ENCODE data around the gene CCR3. TPM values are rescaled to one million over a fixed set of nuclear protein-coding genes. Genes with fewer than 3 reads are reported as not detected.

Gene CCR3
- total and polyA plus RNA-seq, 7 donors: 0.04 to 0.69 TPM; not detected in 5

- Histone ChIP-seq H3K36me3 (no peaks in the 10 kb centered on the region), H3K4me1 (no peaks in the 10 kb centered on the region), H3K27ac (no peak overlapping the region), H3K27me3 (no peaks in the 10 kb centered on the region), H3K9me3 (no peaks in the 10 kb centered on the region), H3K4me3 (no peak overlapping the region)
- intact Hi-C loops (cut with DNase I): no loop called here
- no peak for TF ChIP-seq POLR2AphosphoS5 (IDR thresholded peaks at IDR 0.05)
- TF ChIP-seq POLR2A (IDR thresholded peaks at IDR 0.05): no peak
- no peak for TF ChIP-seq EP300 (IDR thresholded peaks at IDR 0.05)
- no peak for TF ChIP-seq CTCF (IDR thresholded peaks at IDR 0.05)
- 87 to 95% methylated on average over 3 of the region's 3 CpGs for WGBS, 2 donors
- DNase-seq: no peak
Measured at GRCh38 chr3:46304739-46305138, 62.5 kb downstream of the CCR3 start.

GRCh38 chr3:46312991-46313390 lies 70.7 kb downstream of the CCR3 start:
- H3K4me1 ChIP-seq: no peaks in the 10 kb centered on the region
- H3K4me3 ChIP-seq: no peak overlapping the region
- TF ChIP-seq CTCF (IDR thresholded peaks at IDR 0.05): no peak
- TF ChIP-seq POLR2AphosphoS5 (IDR thresholded peaks at IDR 0.05): peak in 3 of 4 donors; percentile 10 to 33 (median 32)
- TF ChIP-seq POLR2A (IDR thresholded peaks at IDR 0.05): no peak
- H3K27ac ChIP-seq: no peak overlapping the region
- intact Hi-C loops (cut with DNase I): no loop called here
- no peaks in the 10 kb centered on the region for H3K27me3 ChIP-seq
- DNase-seq: peak; percentile 65
- 69% methylated on average over 1 of the region's 1 CpG for WGBS, 2 donors
- peaks cover 0 to 4% (median 0%) of the 10 kb centered on the region in 4 donors for H3K9me3 ChIP-seq
- no peaks in the 10 kb centered on the region for H3K36me3 ChIP-seq

- Histone ChIP-seq H3K27ac (no peak overlapping the region), H3K9me3 (peaks cover 0 to 4% (median under 1%) of the 10 kb centered on the region in 4 donors), H3K4me3 (no peak overlapping the region), H3K36me3 (no peaks in the 10 kb centered on the region), H3K27me3 (no peaks in the 10 kb centered on the region), H3K4me1 (no peaks in the 10 kb centered on the region)
- DNase-seq: no peak
- intact Hi-C loops (cut with DNase I): no loop called here
- no peak for TF ChIP-seq EP300 (IDR thresholded peaks at IDR 0.05)
- no peak for TF ChIP-seq POLR2A (IDR thresholded peaks at IDR 0.05)
- no peak for TF ChIP-seq CTCF (IDR thresholded peaks at IDR 0.05)
- no peak for TF ChIP-seq POLR2AphosphoS5 (IDR thresholded peaks at IDR 0.05)
Measured at GRCh38 chr3:46314517-46314916, 72.3 kb downstream of the CCR3 start.

GRCh38 chr3:46316206-46316605 lies 73.9 kb downstream of the CCR3 start:
- intact Hi-C loops (cut with DNase I): no loop called here
- Histone ChIP-seq H3K4me1 (no peaks in the 10 kb centered on the region), H3K4me3 (no peak overlapping the region), H3K27me3 (no peaks in the 10 kb centered on the region), H3K27ac (no peak overlapping the region), H3K36me3 (no peaks in the 10 kb centered on the region), H3K9me3 (peaks cover 0 to 4% (median under 1%) of the 10 kb centered on the region in 4 donors)
- TF ChIP-seq CTCF (IDR thresholded peaks at IDR 0.05): no peak
- no peak for TF ChIP-seq POLR2AphosphoS5 (IDR thresholded peaks at IDR 0.05)
- TF ChIP-seq EP300 (IDR thresholded peaks at IDR 0.05): no peak
- TF ChIP-seq POLR2A (IDR thresholded peaks at IDR 0.05): no peak
- no peak for DNase-seq

Other genes with a start within 250 kb of the CCR3 start
- gene FYCO1, start 246.6 kb upstream of the CCR3 start, total RNA-seq: 100 to 1,000 TPM in 1 of 4 donors, 10 to 100 TPM in 3; 72.1 to 115 (median 79.2) TPM
- 10 to 100 TPM in 1 of 3 donors, 1 to 10 TPM in 2; 8.4 to 15.0 (median 9.9) TPM for gene FYCO1, start 246.6 kb upstream of the CCR3 start, polyA plus RNA-seq
- under 1 TPM in 1 of 4 donors, not detected in 3; under 0.01 TPM for gene XCR1, start 215.0 kb upstream of the CCR3 start, total RNA-seq
- gene XCR1, start 215.0 kb upstream of the CCR3 start, polyA plus RNA-seq: 1 to 10 TPM in 1 of 3 donors, not detected in 2; 3.5 TPM
- 10 to 100 TPM in 2 of 4 donors, 1 to 10 TPM in 2; 2.2 to 16.3 (median 9.4) TPM for gene CCR1, start 34.1 kb upstream of the CCR3 start, total RNA-seq
- gene CCR1, start 34.1 kb upstream of the CCR3 start, polyA plus RNA-seq: 10 to 100 TPM in 1 of 3 donors, 1 to 10 TPM in 2; 3.6 to 16.6 (median 5.0) TPM
- 1 to 10 TPM; 1.1 to 3.1 (median 1.9) TPM for gene CCR2, start 111.7 kb downstream of the CCR3 start, total RNA-seq
- gene CCR2, start 111.7 kb downstream of the CCR3 start, polyA plus RNA-seq: 1 to 10 TPM in 2 of 3 donors, under 1 TPM in 1; 0.69 to 2.1 (median 1.2) TPM
- 1 to 10 TPM in 2 of 4 donors, under 1 TPM in 1, not detected in 1; 0.36 to 2.0 (median 1.2) TPM for gene CCR5, start 128.5 kb downstream of the CCR3 start, total RNA-seq
- gene CCR5, start 128.5 kb downstream of the CCR3 start, polyA plus RNA-seq: 1 to 10 TPM in 1 of 3 donors, under 1 TPM in 2; 0.60 to 3.9 (median 0.69) TPM
- 1 to 10 TPM in 1 of 4 donors, under 1 TPM in 2, not detected in 1; 0.71 to 3.0 (median 0.99) TPM for gene CCRL2, start 164.8 kb downstream of the CCR3 start, total RNA-seq
- 10 to 100 TPM in 1 of 3 donors, 1 to 10 TPM in 2; 3.0 to 11.2 (median 4.4) TPM for gene CCRL2, start 164.8 kb downstream of the CCR3 start, polyA plus RNA-seq
- under 1 TPM in 3 of 4 donors, not detected in 1; 0.16 to 0.36 (median 0.28) TPM for gene LTF, start 222.4 kb downstream of the CCR3 start, total RNA-seq
- 10 to 100 TPM in 1 of 3 donors, 1 to 10 TPM in 1, not detected in 1; 1.2 to 38.0 TPM for gene LTF, start 222.4 kb downstream of the CCR3 start, polyA plus RNA-seq

All from sigmoid colon (tissue), 7 donors.